HG03103 (cell line): ENCODE data around the gene SCN10A.

Experiments
- ATAC-seq: cut with Tn5 transposase; IDR thresholded peaks from one replicate; pipeline ENCODE4 v1.9.1; 2021; ENCODE audit warnings: low read depth; ENCODE audit not compliant: unreplicated experiment

The SCN10A gene

DNA sequence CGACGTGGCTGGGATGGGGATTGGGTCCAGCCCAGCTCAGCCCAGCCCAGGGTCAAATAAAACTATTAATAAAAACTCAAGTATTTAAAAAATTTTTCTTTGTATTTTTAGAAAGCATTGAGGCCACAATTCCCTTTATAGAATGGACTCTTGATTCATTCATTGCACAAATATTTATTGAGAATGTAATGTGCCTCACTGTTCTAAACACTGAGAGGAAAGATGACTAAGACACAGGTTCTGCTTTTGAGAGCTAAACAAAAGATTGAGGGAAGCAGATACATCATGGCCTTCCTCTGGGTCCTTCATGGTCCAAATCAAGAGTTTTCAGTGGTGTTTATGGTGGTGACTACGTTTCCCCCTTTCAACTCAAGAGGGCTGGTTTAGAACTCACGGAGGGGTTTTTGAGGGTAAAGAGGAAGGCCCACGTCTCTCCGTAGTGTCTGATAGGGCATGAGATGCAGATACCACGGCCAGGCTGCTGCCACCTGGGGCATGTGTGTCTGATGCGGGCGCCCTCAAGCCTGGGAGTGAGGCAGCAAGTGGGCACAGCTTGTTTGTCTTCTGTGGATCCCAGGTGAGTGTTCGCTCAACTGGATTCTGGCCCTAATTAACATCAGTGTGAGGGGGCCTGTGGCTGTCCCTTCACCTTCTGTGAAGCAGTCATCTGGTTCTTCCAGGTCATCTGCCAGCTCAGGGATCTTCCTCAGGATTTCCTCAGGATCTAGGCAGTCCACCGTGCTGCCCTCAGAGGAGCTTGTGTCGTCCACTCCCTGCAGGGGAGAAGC, 93.0 kb downstream of the SCN10A start:
- no peak for ATAC-seq

DNA sequence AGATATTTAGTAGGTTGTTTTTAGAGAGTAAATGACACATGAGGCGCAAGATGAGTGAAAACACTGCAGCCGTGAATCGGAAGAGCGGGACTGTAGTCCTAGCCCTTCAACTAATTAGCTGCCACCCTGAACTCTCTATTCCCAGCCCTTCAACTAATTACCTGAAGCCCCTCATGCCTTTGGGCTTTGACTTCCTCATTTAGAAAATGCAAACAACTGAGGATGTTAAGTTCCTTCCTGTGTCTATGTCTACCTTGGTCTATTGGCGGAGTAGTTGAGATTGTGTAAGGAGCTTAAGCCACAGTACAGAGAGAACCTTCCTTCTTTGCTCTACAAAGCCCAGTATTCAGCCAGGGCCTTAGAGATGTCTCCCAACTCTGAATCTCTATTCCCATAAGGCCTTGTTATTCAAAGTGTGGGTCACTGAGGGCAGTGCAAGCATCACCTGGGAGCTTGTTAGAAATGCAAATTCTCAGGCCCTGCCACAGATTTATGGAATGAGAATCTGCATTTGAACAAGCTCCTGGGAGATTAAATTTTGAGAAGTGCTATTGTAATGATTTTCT, 94.7 kb downstream of the SCN10A start:
- no peak for ATAC-seq

DNA sequence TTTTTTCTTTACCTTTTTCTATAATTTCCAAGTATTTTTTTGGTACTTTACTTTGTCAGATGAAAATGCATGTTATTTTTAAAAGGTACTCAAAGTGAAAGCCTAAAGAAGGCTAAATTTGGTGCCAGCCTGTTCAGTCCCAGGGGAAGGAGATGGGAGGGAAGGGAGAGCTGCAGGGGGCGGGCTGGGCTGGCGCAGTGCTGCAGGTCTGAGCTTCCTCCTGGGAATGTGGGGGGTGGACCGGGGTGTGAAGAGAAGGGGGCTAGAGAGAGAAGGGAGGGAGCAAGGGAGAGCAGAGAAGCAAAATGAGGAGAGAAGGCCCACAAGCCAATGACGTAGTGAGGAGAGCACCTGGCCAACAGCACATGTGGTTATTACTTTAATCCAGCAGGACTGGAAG, 95.6 kb downstream of the SCN10A start:
- no peak for ATAC-seq

DNA sequence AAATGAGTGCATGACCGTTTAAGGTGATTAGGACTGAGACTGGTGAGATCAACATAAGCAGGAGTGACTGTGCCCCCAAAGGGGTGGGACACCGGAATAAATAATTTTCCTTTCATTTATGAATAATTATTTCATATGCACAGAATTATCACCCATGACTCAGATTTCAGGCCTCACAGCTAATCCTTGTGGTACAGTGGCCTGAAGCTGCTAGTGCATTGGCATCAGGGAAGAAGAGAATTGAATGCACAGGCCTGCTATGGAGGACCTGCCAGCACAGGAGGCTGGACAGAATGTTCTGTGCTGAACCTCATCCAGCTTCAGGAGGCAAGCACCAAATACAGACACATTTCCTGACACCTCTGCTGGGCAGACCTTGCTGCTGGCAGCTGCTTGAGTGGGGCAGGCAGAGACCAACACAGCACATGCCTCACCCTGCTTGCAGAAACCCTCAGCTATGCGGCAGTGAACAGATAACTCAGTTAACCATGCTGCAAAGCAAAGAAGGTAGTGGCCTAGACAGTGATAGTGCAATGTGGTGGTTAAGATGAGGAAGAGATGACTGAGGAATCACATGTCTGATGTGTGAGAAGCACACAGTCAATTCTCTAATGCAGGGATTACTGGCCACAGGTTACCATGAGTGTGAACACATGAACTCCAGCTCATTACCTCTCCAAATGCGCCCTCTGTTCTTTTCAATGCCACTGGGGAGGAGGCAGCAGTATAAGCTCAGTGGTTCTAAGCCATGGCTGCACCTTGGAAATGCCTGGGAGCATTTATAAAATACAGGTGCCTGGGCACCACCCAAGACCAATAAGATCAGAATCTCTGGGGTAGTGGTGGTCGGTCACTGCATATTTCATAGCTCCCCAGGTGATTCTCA, 98.4 kb downstream of the SCN10A start:
- no peak for ATAC-seq

DNA sequence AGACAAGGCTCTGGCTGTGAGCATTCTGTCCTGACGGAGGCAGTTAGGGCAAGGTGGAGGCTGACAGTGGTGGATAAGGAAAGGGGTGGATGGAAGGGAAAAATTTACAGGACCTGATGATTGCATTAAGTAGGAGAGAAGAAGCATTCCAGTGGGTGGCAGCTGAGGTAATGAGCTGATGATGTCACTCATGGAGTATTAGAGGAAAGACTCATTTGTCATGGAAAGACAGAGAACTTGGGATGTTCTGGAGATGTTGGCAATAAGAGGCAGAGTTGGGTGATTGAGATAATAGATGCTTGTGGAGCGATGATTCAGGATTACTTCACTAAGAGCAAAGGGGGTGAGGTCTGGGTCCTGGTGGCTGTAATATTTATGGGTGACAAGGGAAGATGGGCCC, 102.9 kb downstream of the SCN10A start:
- ATAC-seq, result no peak

DNA sequence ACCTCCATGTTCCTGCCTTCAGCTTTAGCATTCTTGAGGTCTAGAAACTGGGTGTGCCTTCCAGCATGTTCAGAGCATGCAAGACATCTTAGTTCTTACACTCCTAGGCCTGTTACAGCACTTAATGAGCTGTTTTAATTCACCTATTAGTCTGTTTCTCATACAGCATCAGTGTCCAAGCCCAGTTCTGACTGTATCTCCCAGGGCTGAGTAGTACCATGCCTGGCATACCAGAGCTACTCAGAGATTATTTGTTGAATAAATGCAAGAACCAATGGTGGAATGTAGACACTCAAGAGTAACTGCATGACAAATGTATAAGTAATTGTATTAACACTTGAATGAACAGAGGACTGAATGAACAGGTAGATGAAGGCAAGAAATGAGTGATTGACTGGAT, 104.7 kb downstream of the SCN10A start:
- ATAC-seq, result no peak

DNA sequence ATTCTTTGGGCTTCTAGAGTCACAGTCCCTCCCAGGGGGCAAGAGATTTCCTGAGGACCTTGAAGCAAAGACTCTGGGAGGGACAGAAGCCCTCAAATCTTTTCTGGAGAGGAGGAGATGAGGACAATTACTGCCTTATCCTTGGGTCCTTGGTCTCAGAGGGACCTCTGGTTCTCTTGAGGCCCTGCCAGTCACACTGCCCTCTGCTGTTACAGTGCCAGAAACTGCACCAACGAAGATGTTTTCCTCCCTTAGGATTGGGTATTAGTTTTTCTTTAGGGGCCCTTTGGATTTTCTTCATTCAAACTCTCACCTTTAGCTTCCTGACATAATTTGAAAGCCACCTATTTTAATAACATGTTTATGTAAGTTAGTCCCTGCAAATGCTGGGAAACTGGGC, 108.3 kb downstream of the SCN10A start:
- ATAC-seq, result no peak

DNA sequence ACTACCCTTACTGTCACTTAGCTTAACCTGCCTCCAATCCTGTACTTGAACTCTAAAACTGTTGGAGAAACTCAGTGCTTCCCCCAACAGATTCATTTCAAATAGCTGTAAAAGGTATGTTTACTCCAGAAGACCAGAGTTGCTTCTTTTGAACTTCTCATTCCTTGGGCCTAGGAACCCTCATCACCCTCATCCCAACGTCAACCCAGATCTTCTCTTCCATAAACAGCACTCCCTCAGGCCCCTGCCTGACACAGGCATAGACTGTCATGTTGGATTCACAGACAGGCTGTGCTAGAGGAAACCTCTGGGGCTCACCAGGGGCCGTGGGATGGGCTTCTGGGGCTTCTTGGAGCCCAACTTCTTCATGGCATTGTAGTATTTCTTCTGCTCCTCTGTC, 109.1 kb downstream of the SCN10A start:
- ATAC-seq, result no peak

DNA sequence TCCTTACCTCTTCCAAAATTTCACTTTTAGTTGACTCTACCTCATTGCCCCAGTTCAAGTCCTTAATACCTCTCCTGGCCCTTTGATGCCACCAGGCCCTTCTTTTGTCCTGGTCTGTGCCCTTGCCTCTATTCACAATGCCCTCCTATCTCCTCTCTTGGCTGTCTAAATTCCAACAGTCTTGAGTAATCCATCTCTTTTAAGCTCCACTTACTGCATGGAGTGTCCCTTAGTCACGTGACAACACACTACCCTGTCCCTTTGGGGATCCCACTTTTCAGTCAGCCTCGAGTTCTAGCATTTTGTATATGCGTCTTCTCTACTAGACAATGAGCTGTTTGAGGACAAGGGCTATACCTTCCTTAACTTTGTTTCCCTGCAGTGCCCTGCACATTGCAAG, 113.8 kb downstream of the SCN10A start:
- ATAC-seq, result no peak

DNA sequence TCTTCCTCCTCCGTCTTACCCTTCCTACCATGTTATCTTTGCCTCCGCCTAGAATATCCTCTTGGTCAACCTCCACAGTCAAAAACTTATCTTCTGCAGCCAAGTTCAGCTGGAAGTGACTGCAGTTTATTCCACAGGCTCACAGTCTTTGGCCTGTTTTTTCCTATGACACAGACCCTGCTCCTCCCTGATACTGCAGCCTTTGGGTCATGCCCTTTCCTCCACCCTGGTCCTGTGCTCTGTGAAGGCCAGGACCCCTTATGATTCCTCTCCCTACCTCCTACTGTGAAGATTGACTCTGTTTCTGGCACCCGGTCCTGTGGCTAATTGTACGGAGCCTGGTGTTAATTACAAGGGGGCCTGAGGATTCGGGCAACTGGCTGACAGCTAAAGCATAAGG, 117.3 kb downstream of the SCN10A start:
- ATAC-seq, result no peak

DNA sequence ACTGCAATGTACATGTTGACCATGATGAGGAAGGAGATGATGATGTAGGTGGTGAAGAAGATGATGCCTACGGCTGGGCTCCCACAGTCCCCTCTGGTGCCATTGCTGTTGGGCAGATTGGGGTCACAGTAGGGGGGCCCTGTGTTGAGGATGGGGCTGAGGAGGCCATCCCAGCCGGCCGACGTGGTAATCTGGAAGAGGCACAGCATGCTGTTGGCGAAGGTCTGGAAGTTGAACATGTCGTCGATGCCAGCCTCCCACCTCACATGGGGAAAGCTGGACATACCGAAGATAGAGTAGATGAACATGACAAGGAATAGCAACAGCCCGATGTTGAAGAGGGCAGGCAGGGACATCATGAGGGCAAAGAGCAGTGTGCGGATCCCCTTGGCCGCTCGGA, 118.0 kb downstream of the SCN10A start:
- ATAC-seq, result no peak

DNA sequence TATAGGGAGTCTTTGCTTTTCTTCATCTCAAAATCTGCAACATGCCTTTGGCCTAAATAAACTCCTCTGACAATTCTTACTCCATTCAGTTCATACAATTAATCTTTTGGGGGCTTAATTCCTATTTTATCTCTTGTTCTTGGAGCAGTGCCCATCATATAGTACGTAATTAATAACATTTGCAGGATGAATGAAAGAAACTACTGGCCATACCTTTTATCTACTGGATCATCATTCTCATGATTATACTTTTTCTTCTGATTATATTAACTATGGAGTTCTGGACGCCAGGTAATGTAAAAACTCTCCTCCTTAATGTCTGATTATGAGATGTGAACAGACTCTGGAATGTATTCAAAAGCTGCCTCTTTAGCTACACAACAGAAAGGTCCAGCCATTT, 120.0 kb downstream of the SCN10A start:
- no peak for ATAC-seq

DNA sequence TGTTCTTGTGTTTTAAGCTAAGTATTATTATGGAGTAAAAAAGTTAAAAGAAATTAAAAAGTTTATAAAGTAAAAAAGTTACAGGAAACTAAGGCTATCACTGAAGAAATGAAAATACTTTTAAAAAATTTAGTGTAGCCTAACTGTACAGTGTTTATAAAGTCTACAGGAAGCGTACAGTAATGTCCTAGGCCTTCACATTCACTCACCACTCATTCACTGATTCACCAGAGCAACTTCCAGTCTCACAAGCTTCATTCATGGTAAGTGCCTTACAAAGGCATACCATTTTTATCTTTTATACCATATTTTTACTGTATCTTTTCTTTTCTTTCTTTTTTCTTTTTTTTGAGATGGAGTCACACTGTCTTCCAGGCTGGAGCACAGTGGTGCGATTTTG, 125.8 kb downstream of the SCN10A start:
- ATAC-seq, result no peak

DNA sequence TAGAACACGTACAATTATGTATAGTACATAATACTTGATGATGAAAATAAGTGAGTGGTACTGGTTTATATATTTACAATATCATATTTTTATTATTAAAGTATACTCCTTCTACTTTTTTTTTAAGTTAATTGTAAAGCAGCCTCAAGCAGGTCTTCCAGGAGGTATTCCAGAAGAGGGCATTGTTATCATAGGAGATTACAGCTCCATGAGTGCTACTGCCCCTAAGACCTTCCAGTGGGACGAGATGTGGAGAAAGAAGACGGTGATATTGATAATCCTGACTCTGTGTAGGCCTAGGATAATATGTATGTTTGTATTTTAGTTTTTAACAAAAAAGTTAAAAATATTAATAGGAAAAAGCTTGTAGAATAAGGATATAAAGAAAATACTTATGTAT, 126.2 kb downstream of the SCN10A start:
- ATAC-seq, result no peak

DNA sequence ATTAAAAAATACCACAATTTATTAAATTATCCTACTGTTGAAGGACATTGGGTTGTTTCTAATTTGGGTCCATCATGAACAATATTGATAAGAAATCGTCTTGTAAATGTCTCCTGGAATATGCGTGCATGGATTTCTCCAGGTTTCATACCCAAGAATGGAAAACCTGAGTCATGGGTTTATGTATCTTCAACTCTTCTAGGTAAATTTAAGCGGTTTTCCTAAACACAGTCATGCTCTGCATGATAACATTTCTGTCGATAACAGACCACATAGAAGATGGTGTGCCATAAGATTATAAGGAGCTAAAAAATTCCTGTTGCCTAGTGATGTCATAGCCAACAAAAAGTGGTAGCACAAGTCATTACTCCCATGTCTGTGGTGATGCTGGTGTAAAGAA, 126.7 kb downstream of the SCN10A start:
- ATAC-seq, result no peak

DNA sequence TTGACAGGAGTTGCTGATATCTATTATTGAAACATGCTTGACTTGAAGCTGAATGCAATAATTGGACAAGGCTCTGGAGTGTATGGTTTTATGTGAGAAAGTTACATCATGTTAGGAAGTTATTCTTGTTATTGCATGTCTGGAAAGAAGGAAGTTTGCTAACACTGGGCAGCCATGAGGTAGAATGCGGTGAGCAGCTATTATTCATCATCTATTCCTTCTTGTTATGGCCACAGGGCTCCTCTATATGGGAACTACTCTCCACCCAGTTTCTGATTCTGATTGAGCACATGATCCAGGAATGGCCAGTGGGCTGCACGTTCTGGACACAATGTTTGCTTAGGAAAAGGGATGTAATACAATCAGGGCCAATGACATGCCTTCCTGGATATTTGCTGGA, 128.7 kb downstream of the SCN10A start:
- ATAC-seq, result no peak

DNA sequence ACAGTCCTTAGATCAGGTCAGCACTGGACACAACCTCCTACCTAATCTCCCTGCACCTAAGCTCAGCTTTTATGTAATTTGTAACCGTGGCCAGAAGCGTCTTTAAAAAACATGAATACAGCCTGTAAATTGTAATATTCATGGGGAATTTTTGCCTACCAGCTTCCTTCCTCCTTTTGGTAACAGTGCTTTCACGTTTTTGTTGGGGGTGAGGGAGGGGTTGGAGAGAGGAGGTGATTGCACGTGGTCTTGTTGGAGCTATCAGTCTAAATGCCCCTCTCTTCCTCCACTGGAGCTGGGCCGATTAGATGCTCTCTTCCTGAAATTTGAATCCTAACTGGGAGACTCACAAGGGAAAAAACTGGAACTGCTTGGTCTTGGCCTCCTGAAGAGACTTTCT, 131.5 kb downstream of the SCN10A start:
- ATAC-seq, result no peak

DNA sequence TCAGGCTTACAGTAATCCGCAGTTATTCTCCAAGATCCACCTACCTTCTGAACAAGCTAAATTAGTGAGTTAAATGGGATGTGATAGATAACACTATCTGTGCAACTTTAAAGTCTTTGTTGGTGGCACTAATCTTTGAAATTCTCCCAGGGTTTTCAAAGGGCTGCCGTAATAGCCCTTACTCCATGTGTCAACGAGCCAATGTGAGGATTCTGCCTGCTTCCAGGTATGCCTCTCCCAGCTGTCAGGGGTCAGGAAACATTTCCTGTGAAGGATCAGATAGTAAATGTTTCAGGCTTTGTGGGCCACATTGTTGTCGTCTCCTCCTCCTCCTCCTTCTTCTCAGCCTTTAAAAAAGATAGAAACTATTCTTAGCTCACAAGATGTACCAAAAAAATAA, 146.3 kb downstream of the SCN10A start:
- ATAC-seq, result no peak

DNA sequence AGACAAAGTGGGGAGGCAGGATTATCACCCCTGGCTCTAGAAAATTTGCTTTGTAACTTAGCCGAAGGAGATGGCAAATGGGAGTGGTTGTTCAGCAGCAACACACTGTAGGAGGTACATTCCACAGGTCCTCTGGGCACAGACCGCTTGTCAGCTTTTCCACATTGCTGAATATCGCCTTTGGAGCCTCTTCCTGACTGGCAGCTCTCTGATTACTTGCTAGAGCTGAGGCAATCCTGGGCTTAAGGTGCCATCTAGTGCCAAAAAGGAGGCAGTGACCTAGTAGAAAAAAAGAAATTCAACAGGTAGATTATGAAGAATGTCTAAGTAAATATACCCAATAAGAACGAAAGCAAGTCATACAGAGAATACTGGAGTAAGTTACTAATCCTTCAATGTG, 153.5 kb downstream of the SCN10A start:
- no peak for ATAC-seq

DNA sequence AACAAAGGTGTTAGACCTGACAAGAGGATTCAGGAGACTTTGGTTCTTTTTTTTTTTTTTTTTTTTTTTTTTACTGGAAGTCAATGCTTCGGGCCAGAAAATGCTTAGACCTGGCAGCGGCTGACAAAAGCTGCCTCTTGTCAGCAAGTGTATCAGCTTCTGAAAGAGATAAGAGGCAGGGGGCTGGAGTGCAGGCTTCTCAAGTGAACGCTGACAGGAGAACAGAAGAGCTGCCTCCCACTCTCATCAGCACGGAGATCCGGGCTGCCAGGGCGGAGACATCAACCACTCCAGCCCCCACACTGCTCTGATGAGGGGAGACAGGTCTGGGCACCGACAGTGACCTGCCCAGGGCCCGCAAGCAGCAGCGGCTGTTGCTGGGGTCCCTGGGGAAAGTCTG, 157.2 kb downstream of the SCN10A start:
- no peak for ATAC-seq

DNA sequence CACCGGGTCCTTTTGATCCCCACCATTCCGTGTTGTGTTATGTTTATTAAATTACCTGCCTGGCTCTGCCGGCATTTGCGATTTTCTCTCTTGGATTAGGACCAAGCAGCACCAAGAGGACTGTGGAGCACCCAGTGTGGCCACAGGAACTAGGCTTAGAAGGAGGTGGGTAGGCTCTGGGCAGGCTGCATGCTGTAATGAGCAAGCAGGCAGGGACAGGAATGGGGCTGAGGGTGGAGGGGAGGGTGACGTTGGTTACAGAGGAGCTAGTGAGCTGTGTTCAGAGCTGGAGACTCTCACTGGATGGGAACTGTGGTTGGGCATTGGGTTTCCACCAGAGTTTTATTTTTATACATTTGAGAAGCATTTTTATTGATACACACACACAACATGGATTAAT, 158.6 kb downstream of the SCN10A start:
- ATAC-seq, result no peak
